Choroid plexus epithelial cell (primary cell): Measurements from ENCODE around the gene NPM1.
"Not testable (repeated sequence)": the region's sequence is repeated elsewhere in the genome, so short reads cannot be mapped to it uniquely, and the experiment has no call there.

Source experiments
- DNase-seq: peaks from one replicate; pipeline ENCODE4 v3.0.0-alpha.2; 2010; ENCODE audit warnings: low read depth
- H3K4me3 ChIP-seq: 2 replicates; pipeline ENCODE4 v1.5.1; 2011; ENCODE audit warnings: low read depth, mild to moderate bottlenecking, control low read depth, low read length, moderate library complexity
- TF ChIP-seq, protein P1 (sequence below): conservative IDR thresholded peaks from 2 replicates; pipeline ENCODE4 v1.5.1; 2011; ENCODE audit warnings: low read depth, mild to moderate bottlenecking, control low read depth, inconsistent platforms, low read length, moderate library complexity

The NPM1 gene

DNA sequence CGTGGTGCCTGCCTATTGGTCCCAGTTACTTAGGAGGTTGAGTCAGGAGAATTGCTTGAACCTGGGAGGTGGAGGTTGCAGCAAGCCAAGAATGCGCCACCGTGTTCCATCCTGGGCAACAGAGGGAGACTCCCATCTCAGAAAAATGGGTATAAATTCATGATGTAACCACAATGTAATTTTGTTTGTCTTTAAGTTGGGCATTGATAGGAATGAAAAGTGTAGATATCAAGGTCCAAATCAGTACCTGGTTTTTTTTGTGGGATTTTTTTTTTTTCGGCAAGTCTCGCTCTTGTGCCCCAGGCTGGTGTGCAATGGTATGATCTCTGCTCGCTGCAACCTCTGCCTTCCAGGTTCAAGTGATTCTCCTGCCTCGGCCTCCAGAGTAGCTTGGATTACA, 7.4 kb downstream of the NPM1 start:
- TF ChIP-seq, protein P1, sequence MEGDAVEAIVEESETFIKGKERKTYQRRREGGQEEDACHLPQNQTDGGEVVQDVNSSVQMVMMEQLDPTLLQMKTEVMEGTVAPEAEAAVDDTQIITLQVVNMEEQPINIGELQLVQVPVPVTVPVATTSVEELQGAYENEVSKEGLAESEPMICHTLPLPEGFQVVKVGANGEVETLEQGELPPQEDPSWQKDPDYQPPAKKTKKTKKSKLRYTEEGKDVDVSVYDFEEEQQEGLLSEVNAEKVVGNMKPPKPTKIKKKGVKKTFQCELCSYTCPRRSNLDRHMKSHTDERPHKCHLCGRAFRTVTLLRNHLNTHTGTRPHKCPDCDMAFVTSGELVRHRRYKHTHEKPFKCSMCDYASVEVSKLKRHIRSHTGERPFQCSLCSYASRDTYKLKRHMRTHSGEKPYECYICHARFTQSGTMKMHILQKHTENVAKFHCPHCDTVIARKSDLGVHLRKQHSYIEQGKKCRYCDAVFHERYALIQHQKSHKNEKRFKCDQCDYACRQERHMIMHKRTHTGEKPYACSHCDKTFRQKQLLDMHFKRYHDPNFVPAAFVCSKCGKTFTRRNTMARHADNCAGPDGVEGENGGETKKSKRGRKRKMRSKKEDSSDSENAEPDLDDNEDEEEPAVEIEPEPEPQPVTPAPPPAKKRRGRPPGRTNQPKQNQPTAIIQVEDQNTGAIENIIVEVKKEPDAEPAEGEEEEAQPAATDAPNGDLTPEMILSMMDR, result no peak
- no peak for DNase-seq
- no peak overlapping the region for H3K4me3 ChIP-seq

DNA sequence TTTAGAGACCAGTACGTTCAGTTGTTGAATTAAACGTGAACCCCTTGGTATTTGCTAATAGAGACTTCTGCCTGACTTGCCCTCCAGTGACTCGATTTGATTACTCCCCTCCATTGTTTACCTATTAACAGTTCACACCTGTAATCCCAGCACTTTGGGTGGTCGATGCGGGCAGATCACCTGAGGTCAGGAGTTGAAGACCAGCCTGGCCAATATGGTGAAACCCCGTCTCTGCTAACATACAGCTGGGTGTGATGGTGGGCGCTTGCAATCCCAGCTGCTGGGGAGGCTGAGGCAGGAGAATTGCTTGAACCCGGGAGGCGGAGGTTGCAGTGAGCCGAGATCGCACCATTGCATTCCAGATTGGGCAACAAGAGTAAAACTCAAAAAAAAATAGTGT, 8.9 kb downstream of the NPM1 start:
- not testable (repeated sequence) for DNase-seq, H3K4me3 ChIP-seq

DNA sequence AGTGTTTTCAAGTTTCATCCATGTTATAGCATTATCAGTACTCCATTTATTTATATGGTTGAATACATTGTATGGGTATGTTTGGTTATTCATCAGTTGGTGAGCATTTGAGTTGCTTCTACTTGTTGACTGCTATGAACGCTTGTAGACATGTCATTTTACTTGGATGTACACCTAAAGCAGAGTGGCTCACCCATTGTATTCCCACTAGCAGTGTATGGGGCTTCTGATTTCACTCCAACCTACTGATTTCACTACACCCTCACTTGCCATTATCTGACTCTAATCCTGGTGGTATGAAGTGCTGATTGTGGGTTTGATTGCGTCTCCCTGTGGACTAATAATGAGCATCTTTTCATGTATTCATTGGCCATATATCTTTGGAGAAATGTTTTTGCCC, 9.5 kb downstream of the NPM1 start:
- TF ChIP-seq, protein P1, result no peak
- H3K4me3 ChIP-seq, result no peak overlapping the region
- no peak for DNase-seq

DNA sequence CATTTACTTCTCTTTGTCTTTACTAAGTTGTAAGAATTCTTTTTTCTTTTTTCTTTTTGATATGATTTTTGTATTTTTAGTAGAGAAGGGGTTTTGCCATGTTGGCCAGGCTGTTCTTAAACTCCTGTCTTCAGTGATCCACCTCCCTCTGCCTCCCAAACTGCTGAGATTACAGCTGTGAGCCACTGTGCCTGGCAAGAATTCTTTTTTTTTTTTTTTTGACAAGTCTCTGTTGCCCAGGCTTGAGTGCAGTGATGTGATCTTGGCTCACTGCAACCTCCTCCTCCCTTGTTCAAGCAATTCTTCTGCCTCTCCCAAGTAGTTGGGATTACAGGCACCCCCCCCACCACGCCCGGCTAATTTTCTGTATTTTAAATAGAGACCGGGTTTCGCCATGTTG, 9.9 kb downstream of the NPM1 start:
- TF ChIP-seq, protein P1, result no peak

DNA sequence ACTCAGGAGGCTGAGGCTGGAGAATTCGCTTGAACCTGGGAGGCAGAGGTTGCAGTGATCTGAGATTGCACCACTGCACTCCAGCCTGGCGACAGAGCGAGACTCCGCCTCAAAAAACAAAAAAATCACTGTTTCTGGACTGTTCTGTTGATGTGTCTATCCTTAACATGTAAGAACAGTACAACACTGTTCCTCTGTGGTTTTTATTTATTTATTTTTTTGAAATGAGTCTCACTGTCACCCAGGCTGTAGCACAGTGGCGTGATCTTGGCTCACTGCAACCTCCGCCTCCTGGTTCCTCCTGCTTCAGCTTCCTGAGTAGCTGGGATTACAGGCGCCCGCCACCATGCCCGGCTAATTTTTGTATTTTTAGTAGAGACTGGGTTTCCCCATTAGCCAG, 11.0 kb downstream of the NPM1 start:
- DNase-seq, result not testable (repeated sequence)

More for the DNA sequence above, 9.9 kb downstream of the NPM1 start:
- DNase-seq, result no peak
- H3K4me3 ChIP-seq, result no peak overlapping the region

DNA sequence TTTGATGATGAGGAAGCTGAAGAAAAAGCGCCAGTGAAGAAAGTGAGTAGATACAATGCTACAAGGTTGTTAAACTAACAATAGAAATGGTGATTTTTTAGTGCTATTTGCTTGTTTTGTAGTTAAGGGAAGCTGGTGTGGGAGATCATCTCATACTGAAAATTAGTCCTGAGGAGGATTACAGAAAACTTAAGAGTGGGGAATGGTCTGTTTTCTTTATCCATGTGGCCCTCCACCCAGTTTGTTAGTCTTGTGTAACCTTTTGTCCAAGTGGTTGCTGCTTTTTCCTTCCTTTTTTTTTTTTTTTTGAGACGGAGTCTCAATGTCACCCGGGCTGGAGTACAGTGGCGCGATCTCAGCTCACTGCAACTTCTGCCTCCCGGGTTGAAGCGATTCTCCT, 12.5 kb downstream of the NPM1 start:
- no peak overlapping the region for H3K4me3 ChIP-seq
- DNase-seq, result no peak
- TF ChIP-seq, protein P1, result no peak

More for the DNA sequence above, 11.0 kb downstream of the NPM1 start:
- H3K4me3 ChIP-seq, result not testable (repeated sequence)

DNA sequence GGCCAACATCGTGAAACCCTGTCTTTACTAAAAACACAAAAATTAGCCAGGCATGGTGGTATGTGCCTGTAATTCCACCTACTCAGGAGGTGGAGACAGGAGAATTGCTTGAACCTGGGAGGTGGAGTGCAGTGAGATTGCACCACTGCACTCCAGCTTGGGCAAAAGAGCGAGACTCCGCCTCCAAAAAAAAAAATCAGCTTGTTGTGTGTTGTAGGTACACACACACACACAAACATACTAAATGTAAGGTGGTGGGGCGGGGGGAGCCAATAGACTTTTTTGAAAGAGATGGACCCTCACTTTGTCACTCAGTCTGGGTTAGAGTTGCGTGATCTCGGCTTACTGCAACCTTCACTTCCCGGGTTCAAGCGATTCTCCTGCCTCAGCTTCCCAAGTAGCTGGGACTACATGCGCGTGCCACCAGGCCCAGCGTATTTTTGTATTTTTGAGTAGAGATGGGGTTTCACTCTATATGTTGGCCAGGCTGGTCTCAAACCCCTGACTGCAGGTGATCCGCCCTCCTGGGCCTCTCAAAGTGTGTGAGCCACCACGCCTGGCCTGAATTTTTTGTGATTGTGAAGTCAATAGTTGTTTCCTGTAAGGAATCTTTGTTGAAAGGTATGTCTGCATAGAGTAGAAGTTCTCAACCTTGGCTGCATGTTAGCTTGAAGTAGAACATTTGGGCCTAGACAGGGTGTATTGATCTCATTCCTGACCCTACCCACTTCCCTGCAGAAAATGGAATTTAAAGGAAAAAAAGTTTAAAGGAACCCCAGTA, 13.7 kb downstream of the NPM1 start:
- DNase-seq, result no peak
- TF ChIP-seq, protein P1, result no peak
- H3K4me3 ChIP-seq, result no peak overlapping the region

DNA sequence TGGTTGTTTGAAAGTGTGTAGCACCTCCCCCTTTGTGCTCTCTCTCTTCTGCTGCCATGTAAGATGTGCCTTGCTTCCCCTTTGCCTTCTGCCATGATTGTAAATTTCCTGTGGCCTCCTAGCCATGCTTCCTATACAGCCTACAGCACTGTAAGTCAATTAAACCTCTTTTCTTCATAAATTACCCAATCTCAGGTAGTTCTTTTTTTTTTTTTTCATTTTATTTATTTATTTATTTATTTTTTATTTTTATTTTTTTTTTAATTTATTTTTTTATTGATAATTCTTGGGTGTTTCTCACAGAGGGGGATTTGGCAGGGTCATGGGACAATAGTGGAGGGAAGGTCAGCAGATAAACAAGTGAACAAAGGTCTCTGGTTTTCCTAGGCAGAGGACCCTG, 15.1 kb downstream of the NPM1 start:
- DNase-seq, H3K4me3 ChIP-seq: not testable (repeated sequence)
